EL (cell line): ENCODE data around the gene DSTN.

Experiments used
- DNase-seq: peaks from one replicate; pipeline ENCODE4 v3.0.0-alpha.2; 2016

The DSTN gene

GRCh38 chr20:17569616-17570346, at the start of gene DSTN:
Gene DSTN, plus strand, starts transcription at chr20:17570075. Its CDS starts 134 bp downstream, at chr20:17570209.
- DNase-seq = peak; percentile 96

- peak; percentile 45 for DNase-seq
Measured at GRCh38 chr20:17520583-17520982, 49.3 kb upstream of the DSTN start.

GRCh38 chr20:17522528-17522927, 47.3 kb upstream of the DSTN start:
- no peak for DNase-seq

- DNase-seq = no peak
Measured at GRCh38 chr20:17523326-17523725, 46.5 kb upstream of the DSTN start.

GRCh38 chr20:17524560-17524959, 45.3 kb upstream of the DSTN start:
- no peak for DNase-seq

GRCh38 chr20:17525132-17525531, 44.7 kb upstream of the DSTN start:
- no peak for DNase-seq

- DNase-seq = peak; percentile 25
Measured at GRCh38 chr20:17525650-17526049, 44.2 kb upstream of the DSTN start.

GRCh38 chr20:17529586-17529985, 40.3 kb upstream of the DSTN start:
- DNase-seq = no peak

- DNase-seq = no peak
Measured at GRCh38 chr20:17530153-17530552, 39.7 kb upstream of the DSTN start.

- DNase-seq = peak; percentile 73
Measured at GRCh38 chr20:17530716-17531664, 38.9 kb upstream of the DSTN start, which contains the start of gene BFSP1. Gene BFSP1, minus strand, starts transcription at chr20:17531379. Its CDS starts 50 bp downstream, at chr20:17531329.

- no peak for DNase-seq
Measured at GRCh38 chr20:17531665-17532025, 38.2 kb upstream of the DSTN start.

GRCh38 chr20:17533396-17533795, 36.5 kb upstream of the DSTN start:
- DNase-seq = peak; percentile 70

- DNase-seq = no peak
Measured at GRCh38 chr20:17534077-17534476, 35.8 kb upstream of the DSTN start.

GRCh38 chr20:17536944-17537444, 32.9 kb upstream of the DSTN start:
- DNase-seq = peak; percentile 78

- no peak for DNase-seq
Measured at GRCh38 chr20:17537959-17538358, 31.9 kb upstream of the DSTN start.

- DNase-seq = peak; percentile 21
Measured at GRCh38 chr20:17538517-17539170, 31.2 kb upstream of the DSTN start.

GRCh38 chr20:17541596-17541995, 28.3 kb upstream of the DSTN start:
- DNase-seq = no peak

- peak; percentile 62 for DNase-seq
Measured at GRCh38 chr20:17541996-17542395, 27.9 kb upstream of the DSTN start.

GRCh38 chr20:17542481-17542880, 27.4 kb upstream of the DSTN start:
- no peak for DNase-seq

- peak; percentile 75 for DNase-seq
Measured at GRCh38 chr20:17542993-17543412, 26.9 kb upstream of the DSTN start.

GRCh38 chr20:17543531-17544131, 26.2 kb upstream of the DSTN start:
- DNase-seq = peak; percentile 54

- no peak for DNase-seq
Measured at GRCh38 chr20:17545127-17545526, 24.7 kb upstream of the DSTN start.

GRCh38 chr20:17549131-17549530, 20.7 kb upstream of the DSTN start:
- no peak for DNase-seq
